IMR-90 (cell line): ENCODE measurements around the gene SNX25. TPM values are rescaled to one million over a fixed set of nuclear protein-coding genes. Genes with fewer than 3 reads are reported as not detected.

Experiments
- ATAC-seq: fragments of 200-7000 bp; cut with Tn5 transposase; 2 replicates; pipeline ENCODE4 v1.9.1; 2020; ENCODE audit warnings: low read depth, mild to moderate bottlenecking, moderate library complexity
- BruUV-seq: library from RNA; stranded (reverse); fragments of 400-500 nt; replicated peaks from 2 replicates; lab custom pipeline; 2021; lab: Mats Ljungman, UMichigan
- CTCF ChIA-PET: fragments of 300-600 bp; formaldehyde crosslinking; extraction: SDS; loops from one replicate; lab custom pipeline; 2021; ENCODE audit warnings: antibody characterized with exemption; lab: Yijun Ruan, JAX
- POLR2A ChIA-PET: fragments of 300-600 bp; sonication (Branson Sonifier 250); formaldehyde crosslinking; loops from one replicate; lab custom pipeline; 2022; ENCODE audit warnings: antibody characterized with exemption; ENCODE audit not compliant: unreplicated experiment; lab: Charles Lee
- DNase-seq: peaks from one replicate; pipeline ENCODE4 v3.0.0; 2013
- H2AFZ ChIP-seq: replicated peaks from 2 replicates; pipeline ENCODE3; 2013; ENCODE audit warnings: low read length, mild to moderate bottlenecking; ENCODE audit not compliant: poor library complexity
- H2AK5ac ChIP-seq: 2 replicates; pipeline ENCODE4 v1.6.1; 2013; ENCODE audit warnings: low read depth, low read length, inconsistent platforms
- H2AK9ac ChIP-seq: replicated peaks from 2 replicates; pipeline ENCODE3; 2013; ENCODE audit warnings: mild to moderate bottlenecking, low read depth, low read length, moderate library complexity; ENCODE audit not compliant: poor library complexity
- H2BK120ac ChIP-seq: 2 replicates; pipeline ENCODE4 v1.6.1; 2013; ENCODE audit warnings: low read depth, low read length, inconsistent platforms
- H2BK15ac ChIP-seq: 3 replicates; pipeline ENCODE4 v1.6.1; 2013; ENCODE audit warnings: low read depth, low read length, inconsistent platforms
- H2BK20ac ChIP-seq: 2 replicates; pipeline ENCODE4 v1.6.1; 2013; ENCODE audit warnings: low read depth, mild to moderate bottlenecking, inconsistent platforms, low read length, moderate library complexity
- H2BK5ac ChIP-seq: 2 replicates; pipeline ENCODE4 v1.6.1; 2013; ENCODE audit warnings: mild to moderate bottlenecking, low read depth, low read length, inconsistent platforms; ENCODE audit not compliant: poor library complexity, severe bottlenecking
- H3K14ac ChIP-seq: replicated peaks from 2 replicates; pipeline ENCODE4 v1.6.1; 2013; ENCODE audit warnings: low read depth, low read length, inconsistent platforms
- H3K18ac ChIP-seq: 2 replicates; pipeline ENCODE4 v1.6.1; 2013; ENCODE audit warnings: low read depth, low read length, control low read depth
- H3K23ac ChIP-seq: 2 replicates; pipeline ENCODE4 v1.6.1; 2013; ENCODE audit warnings: low read depth, low read length, inconsistent platforms
- H3K27ac ChIP-seq: 2 replicates; pipeline ENCODE4 v1.5.1; 2013; ENCODE audit warnings: mild to moderate bottlenecking, control low read depth, low read length; ENCODE audit not compliant: insufficient read depth
- H3K27me3 ChIP-seq: 2 replicates; pipeline ENCODE4 v1.6.1; 2013; ENCODE audit warnings: low read length; ENCODE audit not compliant: control insufficient read depth, insufficient read depth
- H3K36me3 ChIP-seq: 2 replicates; pipeline ENCODE4 v1.6.1; 2013; ENCODE audit warnings: low read length, mixed read lengths; ENCODE audit not compliant: control insufficient read depth, insufficient read depth
- H3K4ac ChIP-seq: 2 replicates; pipeline ENCODE4 v1.6.1; 2013; ENCODE audit warnings: low read depth, low read length, inconsistent platforms
- H3K4me1 ChIP-seq: 2 replicates; pipeline ENCODE4 v1.6.1; 2013; ENCODE audit warnings: low read length, mixed read lengths; ENCODE audit not compliant: control insufficient read depth, insufficient read depth
- H3K4me2 ChIP-seq: 2 replicates; pipeline ENCODE4 v1.6.1; 2013; ENCODE audit warnings: low read depth, mild to moderate bottlenecking, control low read depth, low read length, moderate library complexity
- H3K4me3 ChIP-seq: 2 replicates; pipeline ENCODE4 v1.5.1; 2013; ENCODE audit warnings: low read depth, mild to moderate bottlenecking, control low read depth, low read length, moderate library complexity; ENCODE audit not compliant: insufficient read depth
- H3K56ac ChIP-seq: 2 replicates; pipeline ENCODE4 v1.6.1; 2013; ENCODE audit warnings: low read length, inconsistent platforms; ENCODE audit not compliant: insufficient read depth; ENCODE audit errors: extremely low read depth
- H3K79me1 ChIP-seq, 2 experiments: 2 replicates each; pipeline ENCODE4 v1.6.1; 2013; ENCODE audit warnings: low read length in 2 of 2, inconsistent platforms in 1 of 2, low read depth in 1 of 2
- H3K9ac ChIP-seq: 2 replicates; pipeline ENCODE4 v1.6.1; 2013; ENCODE audit warnings: low read depth, low read length, control low read depth
- H3K9me1 ChIP-seq: 2 replicates; pipeline ENCODE4 v1.6.1; 2013; ENCODE audit warnings: low read length, inconsistent platforms; ENCODE audit not compliant: insufficient read depth
- H3K9me3 ChIP-seq: 2 replicates; pipeline ENCODE4 v1.6.1; 2013; ENCODE audit warnings: low read length; ENCODE audit not compliant: control insufficient read depth, insufficient read depth
- H4K20me1 ChIP-seq: 2 replicates; pipeline ENCODE4 v1.6.1; 2013; ENCODE audit warnings: low read length, inconsistent platforms; ENCODE audit not compliant: insufficient read depth
- H4K5ac ChIP-seq: 2 replicates; pipeline ENCODE4 v1.6.1; 2013; ENCODE audit warnings: mild to moderate bottlenecking, low read depth, low read length, control low read depth
- H4K8ac ChIP-seq, 2 experiments: 2 replicates each; pipeline ENCODE4 v1.6.1; 2013; ENCODE audit warnings: low read depth in 2 of 2, low read length in 2 of 2, control low read depth in 1 of 2, inconsistent platforms in 1 of 2
- H4K91ac ChIP-seq: 2 replicates; pipeline ENCODE4 v1.6.1; 2013; ENCODE audit warnings: low read depth, low read length, inconsistent platforms; ENCODE audit not compliant: insufficient read depth
- MAFK ChIP-seq: IDR thresholded peaks from 2 replicates; pipeline ENCODE4 v1.6.1; 2012; ENCODE audit warnings: low read depth, low read length, improper control_type of control experiment
- RCOR1 ChIP-seq: IDR thresholded peaks from 2 replicates; pipeline ENCODE4 v1.6.1; 2012; ENCODE audit warnings: mild to moderate bottlenecking, low read length, improper control_type of control experiment; ENCODE audit not compliant: insufficient replicate concordance
- WGBS, 2 experiments: methylation state at CpG; one replicate each; pipeline versions ENCODE4 v1.1.5 to v1.1.7; 2013; ENCODE audit warnings: missing lambda C conversion rate in 2 of 2; ENCODE audit not compliant: insufficient read length in 1 of 2; ENCODE audit errors: extremely low coverage in 2 of 2; 5-methylcytosine and 5-hydroxymethylcytosine counted together
- dilution Hi-C: fragments of 300-500 bp; cut with HindIII; formaldehyde crosslinking; loops from one replicate; pipeline ENCODE4 v1.14.3; 2018; ENCODE audit warnings: low sequenced_read_pairs; ENCODE audit not compliant: unreplicated experiment
- in situ Hi-C: fragments of 300-500 bp; cut with MboI; formaldehyde crosslinking; loops from 3 replicates; pipeline ENCODE4 v1.14.3; 2019; ENCODE audit warnings: low sequenced_read_pairs, inconsistent platforms, mixed read lengths
- intact Hi-C: fragments of 100-400 bp; cut with micrococcal nuclease; formaldehyde crosslinking; loops from 2 replicates; pipeline ENCODE4 v1.10.0; 2022
- polyA plus RNA-seq, 3 experiments: library from polyadenylated mRNA; depleted of rRNA; stranded (reverse); fragments of >200 nt; gene quantifications; 2 replicates each; pipeline ENCODE4 v1.2.3, GENCODE V29; 2012; ENCODE audit warnings: low replicate concordance in 1 of 3
- total RNA-seq: library from RNA; depleted of rRNA; stranded (reverse); fragments of >200 nt; gene quantifications from 2 replicates; pipeline ENCODE4 v1.2.3, GENCODE V29; 2012

The SNX25 gene
- total and polyA plus RNA-seq, 2 of the 4 experiments (the other 2 are of a cell fraction) = 11.4 to 28.3 TPM

- dilution Hi-C loops (no loop called here), in situ Hi-C loops (loop anchor here (25.0 kb wide), 1 partner anchor 842 kb away; no protein-coding TSS in a partner anchor), intact Hi-C loops (no loop called here)
- no peak overlapping the region for H3K4me3 ChIP-seq
- H2AK5ac ChIP-seq = no peak overlapping the region
- TF ChIP-seq MAFK = peak; percentile 36; the same call in 1 of the 2 replicates
- TF ChIP-seq RCOR1 = no peak
- H3K23ac ChIP-seq = no peak overlapping the region
- ATAC-seq = no peak
- H3K4me2 ChIP-seq = no peak overlapping the region
- no peak overlapping the region for H2BK120ac ChIP-seq
- no peaks in the 10 kb centered on the region; the same call in 1 of the 2 replicates for H3K9me1 ChIP-seq
- no peak for DNase-seq
- no peak overlapping the region for H2BK20ac ChIP-seq
- no peak overlapping the region for H4K8ac ChIP-seq
- no peak overlapping the region for H2BK15ac ChIP-seq
- ChIA-PET POLR2A (no interaction called here), CTCF (interaction anchor here (1.2 kb wide), 1 partner anchor 12 kb away, joined by 4 read pairs; no protein-coding TSS in a partner anchor)
- peaks cover 3% of the 10 kb centered on the region; the same call in 1 of the 2 replicates for H3K4me1 ChIP-seq
- H4K91ac ChIP-seq = no peak overlapping the region
- no CpG with 5 or more reads among the region's 9 CpGs for WGBS, 2 experiments
- H3K79me1 ChIP-seq = peaks cover 9 to 37% of the 10 kb centered on the region in 2 experiments
- H2BK5ac ChIP-seq = no peak overlapping the region
- H2AK9ac ChIP-seq = no peak overlapping the region
- no peak overlapping the region for H3K9ac ChIP-seq
- H3K36me3 ChIP-seq = peaks cover 3% of the 10 kb centered on the region; the same call in 1 of the 2 replicates
- no peaks in the 10 kb centered on the region; the same call in 1 of the 2 replicates for H4K20me1 ChIP-seq
- H3K4ac ChIP-seq = no peak overlapping the region
- H3K14ac ChIP-seq = no peak overlapping the region
- no peak overlapping the region for H4K5ac ChIP-seq
- no peaks in the 10 kb centered on the region for H3K27me3 ChIP-seq
- no peak overlapping the region for H2AFZ ChIP-seq
- H3K56ac ChIP-seq = no peak overlapping the region
- H3K9me3 ChIP-seq = no peaks in the 10 kb centered on the region
- no peak overlapping the region for H3K18ac ChIP-seq
- H3K27ac ChIP-seq = no peak overlapping the region
- no TSS peak for BruUV-seq
Measured at GRCh38 chr4:185194924-185195888, 14.2 kb upstream of the SNX25 start.
